AG09319 (cell line): ENCODE measurements around the gene UBE2A.

ENCODE experiments used
- DNase-seq: peaks from one replicate; pipeline ENCODE4 v3.0.0-alpha.2; 2010; ENCODE audit warnings: low read depth; ENCODE audit errors: extremely low read depth
- CTCF ChIP-seq: IDR thresholded peaks from 2 replicates; pipeline ENCODE4 v1.5.1; 2011; ENCODE audit warnings: low read depth, mild to moderate bottlenecking, inconsistent platforms, low read length, moderate library complexity

Gene UBE2A

GRCh38 chrX:119552508-119552907, 21.9 kb upstream of the UBE2A start:
- TF ChIP-seq CTCF = no peak
- DNase-seq = no peak

- TF ChIP-seq CTCF = no peak
- DNase-seq = peak; percentile 67
Measured at GRCh38 chrX:119565107-119565663, 9.2 kb upstream of the UBE2A start, which contains the start of gene STEEP1. STEEP1 (minus strand) TSS chrX:119565409; CDS start chrX:119565355, 54 bp downstream.

GRCh38 chrX:119570351-119570835, 4.0 kb upstream of the UBE2A start:
- DNase-seq = no peak
- no peak for TF ChIP-seq CTCF

- no peak for TF ChIP-seq CTCF
- DNase-seq = no peak
Measured at GRCh38 chrX:119573222-119573621, 1.1 kb upstream of the UBE2A start.

- TF ChIP-seq CTCF = no peak
- no peak for DNase-seq
Measured at GRCh38 chrX:119573840-119574393, 446 bp upstream of the UBE2A start.

GRCh38 chrX:119579414-119579813, 5.1 kb downstream of the UBE2A start:
- TF ChIP-seq CTCF = no peak
- DNase-seq = no peak

GRCh38 chrX:119583431-119584059, 9.2 kb downstream of the UBE2A start:
- TF ChIP-seq CTCF = no peak
- DNase-seq = no peak
